ENCODE results near the gene ANAPC16. TPM values are rescaled to one million over a fixed set of nuclear protein-coding genes. Genes with fewer than 3 reads are reported as not detected.

Gene ANAPC16
- total RNA-seq, 6 experiments from 2014 or later = 38.6 to 79.2 (median 51.3) TPM

DNA sequence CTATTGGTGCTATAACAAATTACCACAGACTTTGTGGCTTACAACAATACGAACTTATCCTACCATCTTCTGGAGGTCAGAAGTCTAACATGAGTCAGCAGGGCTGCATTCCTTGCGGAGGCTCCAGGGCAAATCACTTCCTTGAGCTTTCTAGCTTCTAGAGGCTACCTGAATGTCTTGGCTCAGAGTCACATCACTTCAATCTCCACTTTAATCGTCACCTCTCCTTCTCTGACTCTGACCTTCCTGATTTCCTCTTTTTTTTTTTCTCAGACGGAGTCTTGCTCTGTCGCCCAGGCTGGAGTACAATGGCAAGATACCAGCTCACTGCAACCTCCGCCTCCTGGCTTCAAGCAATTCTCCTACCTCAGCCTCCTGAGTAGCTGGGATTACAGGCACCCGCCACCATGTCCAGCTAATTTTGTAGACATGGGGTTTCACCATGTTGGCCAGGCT, 44.6 kb upstream of the ANAPC16 start:
- DNase-seq (no peak), ATAC-seq (peak in 2 of 4 donors; percentile 41 to 44)
- H3K9me3 ChIP-seq = no peaks in the 10 kb centered on the region
- H3K27ac ChIP-seq = no peak overlapping the region
- no peaks in the 10 kb centered on the region for H3K4me1 ChIP-seq
- intact Hi-C loops (cut with DNase I) = no loop called here
- no peak for TF ChIP-seq POLR2A (IDR thresholded peaks at IDR 0.05)
- TF ChIP-seq, protein P1, sequence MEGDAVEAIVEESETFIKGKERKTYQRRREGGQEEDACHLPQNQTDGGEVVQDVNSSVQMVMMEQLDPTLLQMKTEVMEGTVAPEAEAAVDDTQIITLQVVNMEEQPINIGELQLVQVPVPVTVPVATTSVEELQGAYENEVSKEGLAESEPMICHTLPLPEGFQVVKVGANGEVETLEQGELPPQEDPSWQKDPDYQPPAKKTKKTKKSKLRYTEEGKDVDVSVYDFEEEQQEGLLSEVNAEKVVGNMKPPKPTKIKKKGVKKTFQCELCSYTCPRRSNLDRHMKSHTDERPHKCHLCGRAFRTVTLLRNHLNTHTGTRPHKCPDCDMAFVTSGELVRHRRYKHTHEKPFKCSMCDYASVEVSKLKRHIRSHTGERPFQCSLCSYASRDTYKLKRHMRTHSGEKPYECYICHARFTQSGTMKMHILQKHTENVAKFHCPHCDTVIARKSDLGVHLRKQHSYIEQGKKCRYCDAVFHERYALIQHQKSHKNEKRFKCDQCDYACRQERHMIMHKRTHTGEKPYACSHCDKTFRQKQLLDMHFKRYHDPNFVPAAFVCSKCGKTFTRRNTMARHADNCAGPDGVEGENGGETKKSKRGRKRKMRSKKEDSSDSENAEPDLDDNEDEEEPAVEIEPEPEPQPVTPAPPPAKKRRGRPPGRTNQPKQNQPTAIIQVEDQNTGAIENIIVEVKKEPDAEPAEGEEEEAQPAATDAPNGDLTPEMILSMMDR (IDR thresholded peaks at IDR 0.05) = no peak
- H3K36me3 ChIP-seq = no peaks in the 10 kb centered on the region
- WGBS (ENCODE audit: insufficient coverage, low coverage, low lambda C conversion rate, missing lambda C conversion rate) = 70% methylated on average over 7 of the region's 7 CpGs
- no peaks in the 10 kb centered on the region for H3K27me3 ChIP-seq
- no peak overlapping the region for H3K4me3 ChIP-seq

DNA sequence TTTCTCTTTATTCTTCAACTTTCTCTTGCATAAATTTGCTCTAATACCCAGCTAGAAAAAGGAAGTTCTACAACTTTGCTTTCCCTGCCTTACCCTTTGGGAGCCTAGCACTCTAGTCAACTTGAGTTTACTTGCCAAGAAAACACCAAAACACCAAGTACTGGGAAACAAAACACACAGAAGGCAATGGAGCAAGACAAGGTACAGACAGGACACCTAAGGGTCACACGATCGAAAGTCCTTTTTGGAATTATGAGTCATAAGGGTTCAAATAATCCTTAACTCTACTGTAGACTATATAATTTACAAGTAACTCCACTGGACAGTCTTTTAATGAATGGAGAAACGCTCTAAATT, 42.6 kb upstream of the ANAPC16 start:
- TF ChIP-seq, protein P1 (IDR thresholded peaks at IDR 0.05) = no peak
- no peak for TF ChIP-seq POLR2A (IDR thresholded peaks at IDR 0.05)
- WGBS (ENCODE audit: insufficient coverage, low coverage, low lambda C conversion rate, missing lambda C conversion rate) = 90% methylated on average over 3 of the region's 3 CpGs
- Histone ChIP-seq H3K4me1 (no peaks in the 10 kb centered on the region), H3K27ac (no peak overlapping the region), H3K27me3 (no peaks in the 10 kb centered on the region), H3K36me3 (no peaks in the 10 kb centered on the region), H3K9me3 (no peaks in the 10 kb centered on the region), H3K4me3 (no peak overlapping the region)
- DNase-seq (no peak), ATAC-seq (no peak)
- intact Hi-C loops (cut with DNase I) = no loop called here

DNA sequence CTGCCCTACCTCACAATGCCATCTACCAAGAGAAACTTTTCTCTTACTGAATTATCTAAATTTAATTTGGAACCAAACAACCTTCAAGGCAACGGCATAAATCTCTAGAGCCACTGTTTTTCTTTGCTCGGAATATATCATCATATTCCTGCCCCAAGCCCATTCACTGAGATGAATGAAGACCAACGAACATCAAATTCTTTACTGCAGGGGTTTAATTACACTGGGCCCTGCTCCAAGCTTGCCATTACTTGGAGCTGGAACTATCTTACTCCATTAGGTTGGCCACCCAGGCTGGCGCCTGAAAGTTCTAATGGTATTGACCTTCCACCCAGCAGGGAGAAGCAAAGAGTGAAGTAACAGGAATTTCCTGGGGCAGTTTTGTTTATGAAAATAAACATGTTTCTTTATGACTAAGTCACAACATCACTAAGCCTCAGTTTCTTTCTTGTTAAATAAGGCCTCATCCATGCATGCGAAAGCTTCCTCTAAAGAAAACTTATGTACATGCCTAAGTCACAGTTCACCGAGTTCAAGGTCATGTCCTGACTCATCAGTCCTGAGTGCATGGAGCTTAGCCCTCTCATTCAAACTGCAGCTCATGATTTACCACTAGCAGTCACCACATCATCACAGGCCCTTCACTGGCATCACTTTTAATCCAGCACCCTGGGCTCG, 42.1 kb upstream of the ANAPC16 start:
- DNase-seq (no peak), ATAC-seq (peak in 1 of 4 donors; percentile 22)
- Histone ChIP-seq H3K27ac (no peak overlapping the region), H3K9me3 (no peaks in the 10 kb centered on the region), H3K4me3 (no peak overlapping the region), H3K36me3 (peaks cover 0 to 1% (median 0%) of the 10 kb centered on the region in 4 donors), H3K4me1 (no peaks in the 10 kb centered on the region), H3K27me3 (no peaks in the 10 kb centered on the region)
- intact Hi-C loops (cut with DNase I) = no loop called here
- TF ChIP-seq POLR2A (IDR thresholded peaks at IDR 0.05) = no peak
- TF ChIP-seq, protein P1 (IDR thresholded peaks at IDR 0.05) = no peak
- WGBS (ENCODE audit: insufficient coverage, low coverage, low lambda C conversion rate, missing lambda C conversion rate) = 82% methylated on average over 7 of the region's 7 CpGs

DNA sequence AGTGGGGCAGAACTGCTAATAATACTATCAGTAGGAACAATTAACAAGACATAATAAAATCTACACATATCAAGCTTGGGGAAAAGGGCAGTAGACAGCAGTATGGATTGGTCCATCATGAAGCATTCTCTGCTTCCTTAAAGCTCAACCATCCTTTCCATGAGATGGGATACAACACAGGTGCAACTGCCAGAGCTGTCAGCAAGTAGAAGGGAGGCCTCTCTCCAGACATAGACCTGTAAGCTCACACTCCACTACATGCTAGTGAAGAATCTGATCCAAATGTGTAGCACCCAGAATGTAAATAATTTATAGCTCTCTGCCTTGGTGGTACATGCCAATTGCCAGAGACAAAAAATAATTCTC, 41.5 kb upstream of the ANAPC16 start:
- TF ChIP-seq POLR2A (IDR thresholded peaks at IDR 0.05) = no peak
- Histone ChIP-seq H3K4me3 (no peak overlapping the region), H3K4me1 (no peaks in the 10 kb centered on the region), H3K36me3 (peaks cover 0 to 5% (median 0%) of the 10 kb centered on the region in 4 donors), H3K9me3 (no peaks in the 10 kb centered on the region), H3K27ac (no peak overlapping the region), H3K27me3 (no peaks in the 10 kb centered on the region)
- no peak for ATAC-seq
- intact Hi-C loops (cut with DNase I) = no loop called here
- DNase-seq = no peak

DNA sequence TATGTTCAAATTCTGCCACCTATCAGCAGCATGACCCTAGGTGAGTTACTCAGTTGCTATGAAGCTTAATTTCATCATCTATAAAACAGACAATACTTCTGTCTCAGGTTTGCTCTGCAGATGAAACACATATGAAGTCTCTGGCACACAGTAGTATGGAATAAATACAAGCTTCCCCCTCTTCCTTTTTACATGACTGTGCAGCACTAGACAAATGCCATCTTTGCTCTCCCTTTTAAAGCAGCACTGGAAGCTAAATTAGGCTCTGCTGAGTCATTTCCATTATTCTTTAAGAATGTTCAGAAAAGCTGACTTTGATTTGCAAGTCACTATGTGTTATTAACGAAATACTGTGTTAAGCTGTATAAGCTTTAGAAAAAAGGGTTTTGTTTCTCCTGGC, 40.7 kb upstream of the ANAPC16 start:
- no peak overlapping the region for H3K4me3 ChIP-seq
- TF ChIP-seq, protein P1 (IDR thresholded peaks at IDR 0.05) = no peak
- no peak for TF ChIP-seq POLR2A (IDR thresholded peaks at IDR 0.05)
- H3K27ac ChIP-seq = no peak overlapping the region
- no peaks in the 10 kb centered on the region for H3K4me1 ChIP-seq
- DNase-seq = no peak
- 57% methylated on average over 1 of the region's 1 CpG for WGBS (ENCODE audit: insufficient coverage, low coverage, low lambda C conversion rate, missing lambda C conversion rate)
- H3K36me3 ChIP-seq = peaks cover 0 to 5% (median 0%) of the 10 kb centered on the region in 4 donors
- ATAC-seq = peak in 1 of 4 donors; percentile 24
- intact Hi-C loops (cut with DNase I) = no loop called here
- no peaks in the 10 kb centered on the region for H3K9me3 ChIP-seq
- H3K27me3 ChIP-seq = no peaks in the 10 kb centered on the region
